ENCODE measurements around the gene MAP4K1.
A peak's percentile ranks its signal among the peaks of the same experiment; 100 is the strongest.

The MAP4K1 gene

DNA sequence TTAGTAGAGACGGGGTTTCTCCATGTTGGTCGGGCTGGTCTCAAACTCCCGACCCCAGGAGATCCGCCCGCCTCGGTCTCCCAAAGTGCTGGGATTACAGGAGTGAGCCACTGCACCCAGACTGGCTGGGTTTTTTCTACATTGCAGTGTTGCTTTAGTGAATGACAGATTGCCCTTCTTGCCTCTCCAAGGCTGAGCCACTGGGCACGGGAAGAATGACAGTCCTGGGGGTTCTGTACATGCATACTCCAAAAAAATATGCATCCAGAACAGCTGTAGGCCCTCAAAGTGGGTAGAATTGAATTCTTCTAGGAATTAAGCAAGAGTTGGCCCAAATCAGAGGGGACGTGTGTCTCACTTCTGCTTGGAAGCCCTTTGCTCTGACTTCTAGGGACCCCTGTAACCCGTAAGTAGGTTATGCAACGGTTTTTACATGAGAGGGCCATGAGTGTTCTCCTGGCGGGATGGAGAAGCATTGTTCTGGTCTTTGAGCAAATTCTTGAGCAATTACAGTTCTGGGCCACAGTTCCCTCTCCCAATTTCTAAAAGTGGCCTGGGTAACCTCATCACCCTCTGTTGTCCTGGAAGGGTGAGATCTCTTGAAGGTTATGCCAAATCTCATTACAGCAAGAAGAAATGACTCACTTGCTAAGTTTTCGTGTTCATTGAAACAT is 33.3 kb upstream of the MAP4K1 start:
- DNase-seq (ENCODE audit: low read depth), result no peak
- H3K4me3 ChIP-seq (ENCODE audit: low read depth, low read length), result no peak overlapping the region
- TF ChIP-seq CTCF (IDR thresholded peaks at IDR 0.05; ENCODE audit: insufficient read depth, low read depth, low read length, missing control alignments), result no peak

- no peak for TF ChIP-seq CTCF (IDR thresholded peaks at IDR 0.05; ENCODE audit: insufficient read depth, low read depth, low read length, missing control alignments)
- DNase-seq (ENCODE audit: low read depth), result peak; percentile 34
- H3K4me3 ChIP-seq (ENCODE audit: low read depth, low read length), result peak overlapping the region; percentile 97
These were observed 32.5 kb upstream of the MAP4K1 start for GRCh38 chr19:38650172-38650775.

DNA sequence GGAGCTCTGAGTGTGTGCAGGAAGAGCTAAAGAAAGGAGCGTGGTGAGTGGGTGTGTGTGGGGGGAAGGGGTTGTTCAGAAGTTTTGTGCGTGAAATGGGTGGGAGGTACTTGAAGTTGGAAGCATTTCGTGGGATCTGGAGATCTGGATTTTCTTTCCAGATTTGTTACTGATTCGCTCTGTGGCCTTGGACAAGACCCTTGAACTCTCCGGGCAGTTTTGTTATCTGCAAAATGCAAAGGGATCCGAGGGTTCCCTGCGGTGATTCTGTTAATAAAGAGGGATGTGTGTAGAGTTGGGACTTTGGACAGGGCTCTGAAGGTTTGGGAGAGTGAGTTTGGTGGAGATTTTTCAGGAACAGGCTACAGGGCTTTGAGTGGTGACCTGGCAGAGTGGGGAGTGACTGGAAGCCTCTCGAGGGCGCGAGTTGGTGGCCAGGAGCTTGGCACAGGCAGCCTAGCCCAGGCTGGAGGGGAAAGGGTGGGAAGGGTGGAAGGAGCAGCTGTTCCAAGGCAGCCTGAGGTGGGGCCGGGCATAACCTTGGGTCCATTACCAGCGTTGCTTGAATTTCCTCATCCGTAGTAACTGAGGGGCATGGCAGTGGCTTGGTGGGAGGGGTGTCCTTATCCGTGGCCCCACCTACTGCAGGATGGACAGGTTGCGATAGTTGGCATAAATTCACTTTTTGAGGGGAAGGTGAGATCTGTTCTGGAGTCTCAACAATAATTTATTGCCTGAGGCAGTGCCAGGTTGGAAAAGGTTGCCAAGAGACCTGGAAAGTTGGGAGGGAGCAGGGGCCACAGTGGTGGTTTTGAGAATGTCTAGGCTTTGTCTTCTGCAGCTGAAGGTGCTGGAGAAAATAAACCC is 31.8 kb upstream of the MAP4K1 start:
- peak overlapping the region; percentile 97 for H3K4me3 ChIP-seq (ENCODE audit: low read depth, low read length)

DNA sequence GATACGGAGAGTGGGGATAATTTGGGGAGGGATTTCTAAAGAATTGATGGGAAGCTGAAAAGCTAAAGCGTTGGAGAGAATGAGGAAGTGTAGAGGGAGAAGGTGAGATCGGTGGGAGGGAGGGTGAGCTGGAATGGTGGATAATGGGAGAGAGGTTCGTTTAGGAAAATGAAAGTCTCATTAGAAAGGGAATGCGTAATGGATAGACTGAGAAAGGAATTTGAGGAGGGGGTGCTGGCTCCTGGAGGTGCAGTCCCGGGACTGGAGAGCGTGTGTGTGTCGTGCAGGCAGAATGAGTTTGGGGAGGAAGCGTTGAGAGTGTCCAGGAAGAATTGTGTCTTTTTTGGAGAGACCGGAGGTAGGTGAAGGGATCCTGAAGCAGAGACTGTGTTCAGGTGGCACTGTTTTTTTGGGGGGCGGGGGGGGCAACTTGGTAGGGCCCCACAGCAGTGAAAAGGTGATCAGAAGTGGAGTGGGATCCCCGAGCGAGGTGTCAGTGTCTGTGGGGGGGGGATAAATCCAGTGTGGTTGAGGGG is 31.1 kb upstream of the MAP4K1 start:
- TF ChIP-seq CTCF (IDR thresholded peaks at IDR 0.05; ENCODE audit: insufficient read depth, low read depth, low read length, missing control alignments), result no peak
- peak overlapping the region; percentile 97 for H3K4me3 ChIP-seq (ENCODE audit: low read depth, low read length)
- no peak for DNase-seq (ENCODE audit: low read depth)

More for the DNA sequence above, 31.8 kb upstream of the MAP4K1 start:
- no peak for TF ChIP-seq CTCF (IDR thresholded peaks at IDR 0.05; ENCODE audit: insufficient read depth, low read depth, low read length, missing control alignments)
- DNase-seq (ENCODE audit: low read depth), result no peak

- TF ChIP-seq CTCF (IDR thresholded peaks at IDR 0.05; ENCODE audit: insufficient read depth, low read depth, low read length, missing control alignments), result no peak
- peak overlapping the region; percentile 97 for H3K4me3 ChIP-seq (ENCODE audit: low read depth, low read length)
- no peak for DNase-seq (ENCODE audit: low read depth)
These were observed 30.4 kb upstream of the MAP4K1 start for GRCh38 chr19:38647966-38648768.

DNA sequence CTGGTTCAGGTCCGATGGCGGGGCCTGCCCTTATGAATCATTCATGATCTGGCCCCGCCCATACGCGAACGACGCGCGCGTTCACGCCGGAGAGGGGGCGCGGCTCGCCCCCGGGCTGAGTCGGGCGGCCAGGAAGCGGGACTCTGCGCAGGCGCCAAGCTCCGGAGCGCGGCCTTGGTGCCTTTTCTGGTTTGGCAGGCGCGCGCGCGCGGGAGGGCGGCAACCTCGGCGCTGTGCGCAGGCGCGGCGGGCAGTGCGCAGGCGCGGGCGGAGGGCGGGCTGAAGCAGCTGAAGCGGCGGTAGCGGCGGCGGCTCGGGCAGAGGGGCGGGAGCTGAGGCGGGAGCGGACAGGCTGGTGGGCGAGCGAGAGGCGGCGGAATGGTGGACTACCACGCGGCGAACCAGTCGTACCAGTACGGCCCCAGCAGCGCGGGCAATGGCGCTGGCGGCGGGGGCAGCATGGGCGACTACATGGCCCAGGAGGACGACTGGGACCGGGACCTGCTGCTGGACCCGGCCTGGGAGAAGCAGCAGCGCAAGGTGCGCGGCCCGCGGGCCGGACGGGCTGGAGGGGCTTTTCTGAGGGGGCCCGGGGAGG is 29.7 kb upstream of the MAP4K1 start, which contains the start of gene ACTN4:
Gene ACTN4 (plus strand): TSS at position 282 of the 598 bp plus-strand sequence. CDS start 97 bp downstream, at position 379.
- DNase-seq (ENCODE audit: low read depth), result peak; percentile 99
- peak within 1 kb of the TSS; percentile 97 for H3K4me3 ChIP-seq (ENCODE audit: low read depth, low read length)
- TF ChIP-seq CTCF (IDR thresholded peaks at IDR 0.05; ENCODE audit: insufficient read depth, low read depth, low read length, missing control alignments), result no peak

All from GM12865 (cell line).